RPMI7951 (cell line): Measurements from ENCODE around the gene OSR1. TPM values are rescaled to one million over a fixed set of nuclear protein-coding genes. Genes with fewer than 3 reads are reported as not detected.

Experiments
- DNase-seq: peaks from one replicate; pipeline ENCODE4 v3.0.0-alpha.2; 2012; ENCODE audit warnings: low read depth
- total RNA-seq: library from RNA; depleted of rRNA; stranded (reverse); fragments of >200 nt; shearing (Covaris generic); gene quantifications from 2 replicates; pipeline ENCODE4 v1.2.3, GENCODE V29; 2014

OSR1 gene
- total RNA-seq, 1 experiment from 2014 or later = 3.6 TPM

DNA sequence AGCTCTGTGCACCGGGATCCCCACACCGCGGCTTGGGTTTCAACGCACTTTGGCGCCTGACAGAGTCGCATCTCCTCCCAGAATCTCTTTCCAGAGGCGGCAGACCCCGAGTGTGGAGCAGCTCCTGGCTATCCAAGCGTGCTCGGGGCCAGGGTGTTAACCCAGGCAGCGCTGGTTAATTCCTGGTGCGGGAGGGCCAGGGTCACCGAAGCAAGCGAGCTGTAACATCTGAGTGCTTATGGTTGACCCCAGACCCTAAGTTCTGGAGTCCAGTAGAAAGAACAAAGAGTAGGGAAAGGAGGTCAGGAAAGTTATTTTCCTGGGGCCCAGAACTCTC is 566 bp upstream of the OSR1 start:
- DNase-seq = no peak

DNA sequence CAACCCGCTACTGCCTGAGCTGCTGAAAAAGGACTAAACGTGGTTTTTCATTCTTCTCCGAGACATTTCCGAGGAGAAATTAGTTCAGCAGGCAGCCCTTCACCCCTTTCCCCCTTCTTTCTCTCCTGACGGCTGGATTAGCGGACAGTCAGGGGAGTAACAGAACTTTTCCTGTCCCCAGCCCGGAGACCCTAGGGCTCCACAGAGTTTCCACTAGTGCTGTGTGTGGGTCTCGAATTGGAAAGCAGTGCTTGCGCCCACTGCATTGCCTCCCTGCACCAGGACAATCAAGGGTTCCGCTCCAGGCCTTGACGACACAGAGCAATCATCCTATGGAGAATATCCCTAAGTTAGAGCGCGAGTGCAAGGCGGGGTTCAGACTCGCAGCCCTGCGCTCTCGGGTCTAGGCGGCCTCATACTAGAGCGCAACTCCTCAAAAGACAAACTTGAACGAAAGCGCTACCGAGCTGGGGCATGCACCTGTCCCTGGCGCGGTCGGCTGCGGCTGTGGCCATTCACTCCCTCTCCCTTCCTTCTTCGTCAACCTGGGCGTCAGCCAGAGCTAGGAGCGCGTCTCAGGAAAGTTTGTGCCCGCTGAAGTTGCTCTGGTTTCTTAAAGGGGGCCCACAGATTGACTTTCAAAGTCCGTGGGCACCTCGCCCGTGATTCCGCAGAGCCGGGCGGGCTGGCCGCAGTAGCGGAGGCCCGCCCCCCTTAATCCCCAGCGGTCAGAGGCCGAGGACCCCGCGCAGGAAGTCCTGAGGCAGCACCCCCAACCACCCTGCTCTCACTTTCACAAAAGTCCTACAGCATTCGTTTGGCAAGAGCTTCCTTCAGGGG is 801 bp downstream of the OSR1 start:
- DNase-seq = no peak

DNA sequence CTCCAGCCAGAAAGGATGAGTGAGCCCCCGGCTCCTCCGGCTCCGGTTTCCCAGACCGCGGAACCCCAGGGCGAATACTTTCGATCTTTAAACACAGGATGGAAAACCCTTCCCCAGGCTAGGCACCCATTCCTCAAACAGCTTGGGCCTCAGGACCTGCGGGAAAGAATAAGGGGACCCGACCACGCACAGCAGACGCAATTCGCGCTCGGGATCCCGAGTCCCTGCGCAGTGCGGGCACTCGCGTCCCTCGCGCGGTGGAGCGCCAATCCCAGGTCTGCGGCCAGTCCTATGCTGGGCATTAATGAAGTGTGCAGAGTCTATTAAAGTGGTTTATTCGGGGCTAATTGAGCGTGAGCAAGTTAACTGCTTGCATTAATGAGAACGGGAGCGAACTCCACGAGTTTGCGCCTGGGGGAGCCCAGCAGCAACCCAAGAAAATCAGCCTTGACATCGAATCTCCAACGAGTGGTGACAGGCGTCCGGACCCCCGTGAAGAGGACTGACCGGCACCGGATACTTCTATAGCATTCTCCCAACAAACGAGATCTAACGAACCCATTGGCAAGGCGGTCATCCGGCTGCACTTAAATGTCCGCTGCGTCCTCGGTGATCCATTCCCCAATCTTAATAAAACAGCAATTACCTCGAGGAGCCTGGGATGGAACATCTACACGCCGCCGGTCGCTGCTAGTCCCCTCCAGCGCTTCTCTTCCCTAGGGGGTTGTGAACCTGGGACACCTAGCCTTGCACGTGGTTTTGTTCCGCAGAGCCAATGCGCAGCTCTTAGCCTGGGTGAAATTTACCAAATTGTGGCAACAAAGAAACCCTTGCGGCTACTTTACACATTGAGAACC is 1.6 kb downstream of the OSR1 start:
- DNase-seq = no peak

DNA sequence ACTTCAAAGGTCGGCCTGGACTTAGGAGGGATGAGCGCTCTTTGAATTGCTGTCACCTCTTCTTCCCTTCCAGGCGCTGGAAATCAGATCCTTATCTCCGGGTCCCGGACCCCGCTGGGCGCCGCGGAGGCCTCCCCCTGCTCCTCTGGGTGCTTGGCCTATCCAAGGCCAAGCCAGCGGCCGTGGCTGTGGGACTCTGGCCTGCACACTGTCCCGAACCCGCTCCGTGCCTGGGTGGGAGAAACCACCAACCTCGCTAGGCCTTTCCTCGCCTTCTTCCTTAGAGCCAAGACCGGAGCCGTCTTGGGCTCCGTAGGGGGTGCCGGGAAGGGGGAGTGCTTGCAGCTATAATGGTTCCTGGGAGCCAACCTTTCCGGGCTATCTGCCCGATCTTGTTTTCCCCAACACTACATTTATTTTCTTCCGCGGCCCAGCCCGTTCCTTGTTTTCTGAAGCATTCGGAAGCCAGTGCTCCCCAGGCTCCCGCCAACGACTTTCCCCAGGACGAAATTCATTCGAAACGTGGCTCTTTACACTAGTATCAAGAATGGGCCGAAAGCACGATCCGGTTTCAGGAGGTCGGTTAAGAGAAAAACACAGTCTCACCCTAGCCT is 2.4 kb downstream of the OSR1 start:
- DNase-seq = no peak

DNA sequence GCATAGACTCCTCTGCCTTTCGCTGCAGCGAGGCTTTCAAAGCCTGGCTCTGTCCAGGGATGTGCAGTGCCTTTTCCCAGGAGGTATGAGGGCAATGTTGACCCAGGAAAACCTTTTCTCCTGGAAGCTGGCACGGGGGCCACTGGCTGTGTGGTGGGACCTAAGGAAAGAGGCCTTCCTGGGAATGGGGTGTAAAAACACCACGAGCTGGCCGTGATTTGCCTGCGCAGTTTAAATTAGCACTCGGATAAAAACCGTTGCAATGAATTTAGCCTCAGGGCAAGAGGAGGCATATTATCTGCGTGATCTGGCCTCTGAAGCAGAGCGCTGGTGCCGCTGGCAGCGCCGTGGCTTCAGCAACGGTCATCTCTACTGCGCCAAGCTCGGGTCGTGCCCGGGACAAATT is 3.0 kb downstream of the OSR1 start:
- peak; percentile 72 for DNase-seq

DNA sequence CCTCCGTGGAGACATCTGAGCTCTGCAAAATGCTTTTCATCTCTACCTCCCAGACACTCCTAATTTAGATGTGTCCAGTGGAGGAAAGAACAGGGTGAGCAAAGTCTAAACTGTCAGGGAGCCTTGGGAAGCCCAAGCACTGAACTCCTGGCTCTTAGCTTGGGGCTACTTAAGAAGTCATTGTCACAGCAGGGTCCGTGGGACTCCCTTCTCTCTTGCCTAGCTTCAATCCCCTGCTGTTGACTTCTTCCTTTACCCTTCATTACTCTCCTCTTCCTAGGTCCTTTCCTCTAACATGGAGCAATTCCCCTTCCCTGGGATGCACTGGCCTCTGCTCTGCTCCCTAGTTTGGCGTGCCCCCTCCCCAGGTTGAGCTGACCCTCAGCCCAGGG is 3.4 kb downstream of the OSR1 start:
- no peak for DNase-seq

DNA sequence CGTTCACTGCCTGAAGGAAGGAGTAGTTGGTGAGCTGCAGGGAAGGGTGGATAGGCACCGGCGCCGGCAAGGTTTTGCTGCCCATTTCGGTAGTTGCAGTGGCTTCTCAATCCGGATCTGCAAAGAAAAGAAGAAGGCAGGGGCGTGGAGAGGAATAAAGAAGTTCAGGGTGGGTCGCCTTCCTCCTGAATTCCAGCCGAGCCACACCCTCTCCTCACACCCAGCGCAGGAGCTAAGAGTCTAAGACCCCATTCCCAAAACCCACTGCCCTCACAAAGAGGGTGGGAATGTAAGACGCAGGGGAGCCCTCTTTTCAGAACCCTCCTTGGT is 4.7 kb downstream of the OSR1 start:
- no peak for DNase-seq

DNA sequence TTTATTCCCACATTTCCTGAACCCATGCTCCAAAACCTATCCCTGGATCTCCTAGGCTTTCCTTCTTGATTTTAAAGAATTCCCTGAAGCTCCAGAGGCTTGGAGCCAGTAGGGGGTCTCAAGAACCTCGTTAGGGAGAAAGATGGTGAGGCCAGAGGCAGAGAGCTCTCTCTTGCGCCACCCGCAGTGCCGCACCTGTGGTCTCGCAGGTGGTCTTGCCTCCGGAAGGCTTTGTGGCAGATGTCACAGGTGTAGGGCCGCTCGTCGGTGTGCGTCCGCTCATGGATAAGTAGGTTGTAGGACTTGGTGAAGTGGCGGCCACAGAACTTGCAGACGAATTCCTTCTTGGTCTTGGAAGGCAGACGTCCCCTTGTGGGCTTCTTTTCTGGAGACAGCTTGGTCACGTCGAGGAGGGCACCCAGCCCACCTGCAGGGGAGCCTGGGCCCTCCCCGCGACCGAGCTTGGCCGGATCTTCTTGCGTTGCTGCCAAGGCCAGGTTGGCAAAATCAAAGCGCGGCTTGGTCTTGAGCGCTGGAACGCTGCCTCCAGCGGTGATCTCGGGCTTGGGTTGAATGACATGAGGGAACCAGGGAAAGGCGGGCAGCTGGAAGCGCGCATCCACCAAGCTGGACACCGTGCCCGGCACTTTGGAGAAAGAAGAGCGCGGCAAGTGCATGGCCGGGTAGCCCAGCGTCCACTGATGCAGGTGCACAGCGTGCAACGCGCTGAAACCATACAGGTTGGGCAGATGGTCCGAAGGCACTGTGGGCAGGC is 5.3 kb downstream of the OSR1 start:
- DNase-seq = no peak

DNA sequence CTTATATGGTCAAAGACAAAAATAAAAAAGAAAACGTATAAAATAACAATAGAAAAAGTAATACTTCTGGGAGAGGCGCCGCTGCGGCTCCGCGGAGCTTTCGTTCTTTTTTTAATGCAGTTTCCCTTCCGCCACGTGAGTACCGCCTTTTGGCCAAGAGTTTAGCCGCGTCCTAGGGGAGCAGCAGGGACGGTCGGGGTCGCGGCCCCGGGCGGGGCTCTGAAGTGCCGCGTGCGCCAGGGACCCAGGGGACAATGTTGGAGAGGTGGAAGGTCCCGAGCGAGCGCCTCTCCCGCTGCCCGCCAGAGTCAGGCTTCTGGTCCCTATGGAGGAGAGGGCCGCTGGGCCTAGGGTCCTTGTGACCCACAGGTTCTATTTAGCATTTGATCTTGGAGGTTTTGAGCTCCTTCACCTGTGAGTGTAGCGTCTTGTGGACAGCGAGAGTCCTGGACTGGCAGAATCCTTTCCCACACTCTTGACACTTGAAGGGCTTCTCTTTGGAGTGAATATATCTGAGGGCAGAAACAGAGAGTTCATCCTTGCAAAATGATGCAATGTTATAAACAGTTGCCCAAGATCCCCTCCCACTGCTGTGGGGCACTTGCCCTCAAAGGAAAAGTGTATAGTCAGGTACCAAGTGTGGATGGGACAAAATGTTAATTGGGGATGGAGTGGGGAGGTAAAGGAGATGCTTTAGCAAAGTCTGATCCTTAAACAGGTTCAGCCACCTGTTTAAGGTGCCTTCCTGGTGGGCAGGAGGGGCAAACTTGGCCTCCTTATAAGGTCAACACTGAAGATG is 6.3 kb downstream of the OSR1 start:
- no peak for DNase-seq

DNA sequence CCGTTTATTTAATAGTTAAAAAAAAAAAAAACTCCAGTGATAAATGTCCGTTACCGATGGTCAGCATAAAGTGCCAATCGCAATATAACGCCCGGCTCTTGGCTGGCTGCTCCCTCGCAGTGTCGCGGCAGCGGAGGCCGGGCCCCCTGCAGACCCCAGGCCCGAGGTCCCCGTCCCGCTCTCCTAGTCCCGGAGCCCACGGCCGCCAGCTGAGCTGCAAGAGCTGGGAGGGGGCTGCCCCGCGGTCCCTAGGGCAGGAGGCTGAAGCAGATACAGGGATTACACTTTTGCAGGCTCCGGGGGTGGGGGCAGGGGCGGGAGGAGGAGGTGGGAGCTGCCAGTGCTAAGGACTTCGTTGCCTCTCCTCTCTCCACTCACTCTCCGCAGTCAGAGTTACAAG is 6.9 kb downstream of the OSR1 start:
- no peak for DNase-seq

DNA sequence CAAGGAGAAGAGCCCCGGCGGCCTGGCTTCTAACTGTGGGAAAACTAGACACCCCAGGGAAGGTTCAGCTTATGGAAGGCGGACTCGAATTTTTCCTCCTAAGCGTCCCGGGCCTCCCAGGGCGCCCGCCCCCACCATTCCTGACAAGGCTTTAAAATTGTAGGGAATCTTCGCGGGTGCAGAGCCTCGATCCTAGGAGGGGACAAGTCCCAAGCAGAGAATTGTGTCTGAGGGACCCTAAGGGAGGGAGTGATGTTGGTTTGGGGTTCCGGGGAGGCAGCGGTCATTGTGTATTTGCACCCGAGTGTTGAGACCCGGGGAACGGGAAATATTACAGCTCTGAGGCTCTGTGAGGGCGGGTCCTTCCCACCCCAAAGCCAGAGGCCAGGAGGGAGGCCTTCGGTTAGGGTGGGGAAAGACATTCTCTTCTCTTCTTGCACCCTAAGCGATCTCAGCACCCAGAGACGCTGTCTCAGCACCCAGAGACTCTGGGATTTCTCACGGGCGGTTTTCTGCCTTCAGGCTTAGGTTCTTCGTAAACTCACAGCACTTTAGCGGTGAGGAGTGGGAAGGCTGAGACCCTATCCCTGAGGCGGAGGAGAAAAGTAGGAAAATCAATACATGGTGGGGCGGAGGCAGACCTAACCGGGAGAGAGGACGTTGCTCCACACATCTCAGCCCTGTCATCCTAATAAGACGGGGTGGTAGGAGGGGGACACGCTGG is 7.6 kb downstream of the OSR1 start:
- no peak for DNase-seq

DNA sequence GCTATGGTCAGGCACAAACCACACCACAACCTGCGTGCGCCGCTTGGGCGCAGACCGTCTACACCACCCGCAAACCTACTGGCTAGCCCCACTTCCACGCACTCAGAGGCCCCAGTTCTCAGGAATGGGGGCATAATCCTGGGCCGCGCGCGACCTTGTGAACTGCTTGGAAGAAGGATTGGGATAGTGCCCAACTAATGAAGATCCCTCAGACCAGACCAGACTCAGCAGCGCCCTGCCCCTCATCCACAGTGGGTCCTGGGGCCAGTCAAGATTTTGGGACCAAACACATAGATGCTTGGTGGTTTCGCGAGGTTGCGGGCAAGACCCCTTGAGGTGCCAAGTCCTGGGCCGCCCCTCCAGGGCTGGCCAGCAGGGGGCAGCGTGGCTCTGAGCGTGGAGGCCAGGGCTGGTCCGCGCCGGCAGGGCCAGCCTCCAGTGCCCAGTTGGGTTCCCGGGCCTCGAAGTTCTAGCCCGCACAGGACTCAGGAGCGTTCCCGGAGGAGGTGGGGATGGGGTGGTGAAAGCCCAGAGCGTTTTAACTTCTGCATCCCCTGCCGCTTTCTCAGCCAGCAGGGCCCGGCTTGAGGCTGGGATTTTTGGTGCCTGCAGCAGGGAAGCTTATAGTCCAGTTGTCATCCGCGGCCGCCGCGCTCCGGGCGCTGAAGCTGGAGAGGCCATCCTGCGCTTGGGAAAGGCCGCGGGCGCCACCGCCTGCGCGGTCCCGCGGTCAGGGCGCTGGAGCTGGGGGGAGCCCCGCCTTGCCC is 8.3 kb downstream of the OSR1 start:
- peak; percentile 80 for DNase-seq

DNA sequence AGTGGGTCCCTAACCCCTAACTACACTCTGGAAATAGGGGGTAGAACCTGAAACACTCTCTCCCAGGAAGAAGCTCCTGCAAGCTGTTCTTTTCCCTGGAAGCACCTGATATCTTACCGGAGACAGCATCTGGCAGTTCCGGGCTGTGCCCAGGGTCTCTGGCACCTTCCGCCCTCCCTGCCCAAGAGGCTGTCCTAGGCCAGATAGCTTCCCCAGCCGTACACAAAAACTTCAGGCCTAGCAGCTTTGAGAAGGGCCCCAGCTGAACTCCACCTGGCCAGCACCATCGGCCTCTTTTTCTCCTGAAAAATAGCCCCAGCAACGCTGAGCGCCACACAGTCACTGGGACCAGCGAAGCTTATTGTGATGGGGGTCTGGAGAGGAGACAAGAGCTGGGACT is 9.7 kb downstream of the OSR1 start:
- DNase-seq = no peak

DNA sequence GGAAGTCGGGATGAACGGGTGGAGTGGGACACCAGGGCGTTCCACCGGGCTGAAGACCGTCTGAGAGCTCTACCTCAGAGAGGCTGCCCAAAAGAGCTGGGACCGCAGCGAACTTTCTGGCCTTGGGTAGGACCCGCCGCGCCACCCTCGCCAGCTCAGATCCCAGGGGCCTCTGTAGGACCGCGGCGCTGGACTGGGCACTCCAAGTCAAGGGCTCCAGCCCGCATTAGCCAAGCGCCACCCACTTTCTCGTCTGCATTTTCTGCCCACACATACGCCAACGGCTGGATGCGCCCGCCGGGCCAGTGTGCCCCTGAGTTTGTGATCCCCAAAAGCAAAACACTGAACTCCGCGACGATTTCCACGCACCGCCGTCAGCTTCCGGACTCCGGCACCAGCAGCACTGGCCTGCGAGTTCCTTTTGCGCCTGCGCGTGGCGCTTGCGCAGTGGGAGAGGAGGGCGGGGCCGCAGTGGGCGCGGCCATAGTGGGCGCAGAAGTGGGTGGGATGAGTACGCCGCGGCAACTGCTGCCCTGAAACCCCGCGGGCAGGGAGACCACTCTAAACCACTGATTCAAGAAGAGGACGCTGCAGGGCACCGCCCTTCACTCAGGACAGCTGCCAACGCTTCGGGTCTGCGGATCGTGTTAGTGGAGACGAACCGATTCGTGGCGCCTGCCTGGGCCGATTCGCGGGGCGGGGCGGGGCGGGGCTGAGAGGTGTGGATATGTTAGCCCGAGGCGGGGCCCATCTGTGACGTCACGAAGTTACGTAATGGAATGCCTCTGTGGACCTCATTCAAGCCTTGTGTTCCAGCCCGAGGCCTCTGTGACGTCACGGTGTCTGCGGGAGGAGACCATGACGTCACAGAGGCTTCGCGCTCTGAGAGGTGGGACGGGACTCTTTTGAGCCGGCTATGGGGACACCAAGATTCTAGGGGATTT is 10.5 kb downstream of the OSR1 start:
- peak; percentile 94 for DNase-seq

DNA sequence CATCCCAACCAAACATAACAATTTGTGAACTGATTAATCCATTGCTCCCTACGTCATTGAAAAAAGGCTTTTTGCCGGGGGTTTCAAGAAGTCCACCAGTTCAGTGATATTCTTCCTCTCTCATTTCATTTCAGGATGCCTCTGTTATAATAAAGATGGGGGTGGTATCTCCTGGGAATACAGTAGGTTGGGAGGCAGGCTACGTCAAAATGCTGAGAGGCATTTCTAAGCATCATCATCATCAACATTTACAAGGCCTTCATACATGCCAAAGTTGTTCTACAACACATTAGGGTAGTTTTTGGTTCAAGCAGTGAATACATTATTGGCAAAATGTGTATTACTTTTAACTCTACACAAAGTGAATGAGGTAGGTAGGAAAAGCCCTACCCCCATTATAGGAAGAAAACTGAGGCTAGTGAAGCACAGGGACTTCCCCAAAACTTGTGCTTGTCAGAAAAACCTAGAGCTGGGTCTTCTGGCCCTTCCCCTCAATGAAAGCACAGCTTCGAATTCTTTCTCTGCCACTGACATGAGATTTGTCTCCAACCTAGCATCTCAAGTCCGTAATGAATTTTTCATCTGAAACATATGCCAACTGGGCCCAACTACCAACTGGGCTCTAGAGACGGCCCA is 11.3 kb downstream of the OSR1 start:
- DNase-seq = no peak

DNA sequence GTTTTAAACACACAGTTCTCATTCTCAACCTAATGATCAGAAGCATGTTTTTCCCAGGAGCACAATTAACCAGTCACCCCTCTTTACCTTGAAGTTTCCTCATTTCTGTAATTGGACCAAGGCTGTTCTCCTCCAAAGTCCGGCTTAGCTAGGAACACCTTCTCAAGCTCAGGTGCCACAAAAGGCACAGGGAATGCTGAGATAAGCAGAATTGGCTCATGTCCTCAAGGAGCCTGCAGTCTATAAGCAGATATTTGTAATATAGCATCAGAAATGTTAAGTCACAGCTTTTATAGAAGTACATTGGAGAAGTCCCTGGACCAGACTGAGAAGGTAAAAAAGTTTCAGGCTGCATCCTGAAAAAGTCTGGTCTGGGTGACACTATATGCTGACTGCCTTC is 20.7 kb downstream of the OSR1 start:
- no peak for DNase-seq

DNA sequence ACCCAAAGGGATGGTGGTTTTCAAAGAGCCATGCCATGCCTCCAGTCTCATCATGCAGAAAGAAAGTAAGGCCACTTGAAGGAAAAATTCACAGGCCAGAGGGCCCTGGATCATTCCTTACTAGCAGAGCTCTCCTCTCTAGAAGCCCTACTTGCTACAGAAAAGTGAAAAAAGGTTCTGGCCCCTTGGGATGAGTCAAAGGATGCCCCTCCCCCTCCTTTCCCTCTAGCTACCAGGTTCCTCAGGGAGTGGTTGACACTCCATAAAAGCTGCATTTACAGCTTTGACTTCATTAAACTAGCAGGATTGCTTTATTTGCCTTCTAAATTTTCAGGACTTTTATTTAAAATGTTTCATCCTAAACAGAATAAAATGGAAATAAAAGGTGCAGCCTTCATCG is 21.2 kb downstream of the OSR1 start:
- no peak for DNase-seq

DNA sequence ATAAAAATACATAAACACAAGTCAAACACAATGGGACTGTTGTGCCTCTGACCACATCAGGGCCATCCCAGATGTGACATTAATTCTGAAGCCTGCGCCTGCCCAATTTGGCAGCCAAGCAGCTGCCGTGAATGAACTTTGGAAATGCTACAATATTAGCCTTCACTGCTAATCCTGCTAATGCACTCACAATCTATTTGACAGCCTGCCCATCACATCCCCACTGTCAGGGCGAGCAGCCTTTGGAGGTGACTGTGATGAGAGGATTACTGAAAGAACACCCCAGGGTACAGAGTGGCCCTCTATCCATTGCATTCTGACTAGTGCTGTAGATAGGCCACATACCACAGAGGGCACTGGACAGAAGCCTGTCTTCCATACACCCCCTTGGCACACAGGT is 21.6 kb downstream of the OSR1 start:
- no peak for DNase-seq
